ENCODE measurements around the gene SLIT3. TPM values are rescaled to one million over a fixed set of nuclear protein-coding genes. Genes with fewer than 3 reads are reported as not detected.

The SLIT3 gene
- total RNA-seq, 1 donor from 2014 or later, result 0.22 TPM

GRCh38 chr5:168883991-168884390 lies 416.9 kb downstream of the SLIT3 start:
- H3K27ac Mint-ChIP-seq, result peak overlapping the region; percentile 23
- Histone ChIP-seq H3F3A (ENCODE audit: low read depth) (peaks cover 19% of the 10 kb centered on the region), H3K4me1 (peaks cover 36% of the 10 kb centered on the region), H3K27ac (no peak overlapping the region), H3K4me2 (no peak overlapping the region), H3K36me3 (no peaks in the 10 kb centered on the region), H3K4me3 (no peak overlapping the region), H3K9me3 (ENCODE audit: low read depth) (no peaks in the 10 kb centered on the region), H2AFZ (replicated peaks) (no peak overlapping the region), H4K20me1 (ENCODE audit: low read depth) (no peaks in the 10 kb centered on the region), H3K79me2 (ENCODE audit: low read depth) (no peaks in the 10 kb centered on the region), H3K27me3 (peaks cover 12% of the 10 kb centered on the region), H3K9ac (no peak overlapping the region)
- DNase-seq (ENCODE audit: low spot score), result no peak
- peaks cover 19% of the 10 kb centered on the region for H3K4me1 Mint-ChIP-seq
- H3K27me3 Mint-ChIP-seq (ENCODE audit: insufficient read depth, low read depth), result peaks cover 2% of the 10 kb centered on the region
- TF ChIP-seq, protein P1, sequence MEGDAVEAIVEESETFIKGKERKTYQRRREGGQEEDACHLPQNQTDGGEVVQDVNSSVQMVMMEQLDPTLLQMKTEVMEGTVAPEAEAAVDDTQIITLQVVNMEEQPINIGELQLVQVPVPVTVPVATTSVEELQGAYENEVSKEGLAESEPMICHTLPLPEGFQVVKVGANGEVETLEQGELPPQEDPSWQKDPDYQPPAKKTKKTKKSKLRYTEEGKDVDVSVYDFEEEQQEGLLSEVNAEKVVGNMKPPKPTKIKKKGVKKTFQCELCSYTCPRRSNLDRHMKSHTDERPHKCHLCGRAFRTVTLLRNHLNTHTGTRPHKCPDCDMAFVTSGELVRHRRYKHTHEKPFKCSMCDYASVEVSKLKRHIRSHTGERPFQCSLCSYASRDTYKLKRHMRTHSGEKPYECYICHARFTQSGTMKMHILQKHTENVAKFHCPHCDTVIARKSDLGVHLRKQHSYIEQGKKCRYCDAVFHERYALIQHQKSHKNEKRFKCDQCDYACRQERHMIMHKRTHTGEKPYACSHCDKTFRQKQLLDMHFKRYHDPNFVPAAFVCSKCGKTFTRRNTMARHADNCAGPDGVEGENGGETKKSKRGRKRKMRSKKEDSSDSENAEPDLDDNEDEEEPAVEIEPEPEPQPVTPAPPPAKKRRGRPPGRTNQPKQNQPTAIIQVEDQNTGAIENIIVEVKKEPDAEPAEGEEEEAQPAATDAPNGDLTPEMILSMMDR (IDR thresholded peaks at IDR 0.05), result no peak
- TF ChIP-seq EZH2phosphoT487 (IDR thresholded peaks at IDR 0.05) (no peak), EZH2 (IDR thresholded peaks at IDR 0.05) (no peak)
- H3K4me3 Mint-ChIP-seq, result no peak overlapping the region
- H3K9me3 Mint-ChIP-seq, result peaks cover 4% of the 10 kb centered on the region
- no peaks in the 10 kb centered on the region for H3K36me3 Mint-ChIP-seq

- Histone ChIP-seq H4K20me1 (ENCODE audit: low read depth) (no peaks in the 10 kb centered on the region), H3F3A (ENCODE audit: low read depth) (peaks cover 21% of the 10 kb centered on the region), H3K9ac (no peak overlapping the region), H3K4me1 (peaks cover 38% of the 10 kb centered on the region), H3K27me3 (peaks cover 6% of the 10 kb centered on the region), H3K36me3 (no peaks in the 10 kb centered on the region), H3K79me2 (ENCODE audit: low read depth) (no peaks in the 10 kb centered on the region), H3K4me2 (no peak overlapping the region), H3K27ac (no peak overlapping the region), H3K4me3 (no peak overlapping the region), H3K9me3 (ENCODE audit: low read depth) (no peaks in the 10 kb centered on the region), H2AFZ (replicated peaks) (no peak overlapping the region)
- Mint-ChIP-seq H3K9me3 (peaks cover 4% of the 10 kb centered on the region), H3K27me3 (ENCODE audit: insufficient read depth, low read depth) (peaks cover 2% of the 10 kb centered on the region), H3K36me3 (no peaks in the 10 kb centered on the region), H3K4me3 (no peak overlapping the region), H3K4me1 (peaks cover 14% of the 10 kb centered on the region), H3K27ac (peak overlapping the region; percentile 90)
- TF ChIP-seq, protein P1 (IDR thresholded peaks at IDR 0.05), result no peak
- TF ChIP-seq EZH2 (IDR thresholded peaks at IDR 0.05) (no peak), EZH2phosphoT487 (IDR thresholded peaks at IDR 0.05) (no peak)
- DNase-seq (ENCODE audit: low spot score), result peak; percentile 58
Observed at GRCh38 chr5:168883281-168883741, 417.6 kb downstream of the SLIT3 start.

DNA sequence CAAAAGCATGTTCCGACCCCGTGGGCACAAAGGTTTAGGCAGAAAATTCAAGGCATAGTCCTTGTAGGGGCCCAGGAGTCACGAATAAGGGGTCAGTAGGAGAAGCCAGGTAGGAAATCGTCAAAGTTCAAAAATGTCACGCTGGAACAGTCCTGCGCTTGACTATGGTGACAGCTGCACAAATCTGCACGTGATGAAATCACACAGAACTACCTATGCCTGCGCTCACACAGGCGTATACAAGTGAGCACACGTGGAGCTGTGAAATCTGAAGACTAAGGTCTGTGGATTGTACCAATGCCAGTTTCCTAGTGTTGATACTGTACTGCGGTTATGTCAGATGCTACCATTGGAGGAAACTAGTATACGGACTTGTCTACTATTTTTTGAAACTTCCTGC lies 418.7 kb downstream of the SLIT3 start:
- TF ChIP-seq EZH2phosphoT487 (IDR thresholded peaks at IDR 0.05), result no peak
- TF ChIP-seq, protein P1 (IDR thresholded peaks at IDR 0.05), result no peak
- no peak for TF ChIP-seq EZH2 (IDR thresholded peaks at IDR 0.05)
- H3K4me2 ChIP-seq, result no peak overlapping the region
- peaks cover 30% of the 10 kb centered on the region for H3F3A ChIP-seq (ENCODE audit: low read depth)
- no peak overlapping the region for H2AFZ ChIP-seq (replicated peaks)
- Mint-ChIP-seq H3K4me3 (no peak overlapping the region), H3K9me3 (no peaks in the 10 kb centered on the region), H3K27ac (peak overlapping the region; percentile 51), H3K27me3 (ENCODE audit: insufficient read depth, low read depth) (peaks cover 2% of the 10 kb centered on the region), H3K4me1 (peaks cover 18% of the 10 kb centered on the region), H3K36me3 (no peaks in the 10 kb centered on the region)
- H3K27me3 ChIP-seq, result no peaks in the 10 kb centered on the region
- no peak overlapping the region for H3K27ac ChIP-seq
- H3K9me3 ChIP-seq (ENCODE audit: low read depth), result no peaks in the 10 kb centered on the region
- no peak for DNase-seq (ENCODE audit: low spot score)
- H4K20me1 ChIP-seq (ENCODE audit: low read depth), result no peaks in the 10 kb centered on the region
- no peaks in the 10 kb centered on the region for H3K36me3 ChIP-seq
- no peak overlapping the region for H3K4me3 ChIP-seq
- no peaks in the 10 kb centered on the region for H3K79me2 ChIP-seq (ENCODE audit: low read depth)
- peaks cover 49% of the 10 kb centered on the region for H3K4me1 ChIP-seq
- H3K9ac ChIP-seq, result no peak overlapping the region
